ENCODE measurements around the gene TSGA10IP.

Gene TSGA10IP

GRCh38 chr11:66008468-66009101, 63.3 kb downstream of the TSGA10IP start:
- no peak for DNase-seq
